ENCODE measurements around the gene ZFYVE19. TPM values are rescaled to one million over a fixed set of nuclear protein-coding genes. Genes with fewer than 3 reads are reported as not detected.

The ZFYVE19 gene
- polyA plus RNA-seq, 2 donors = 22.5 to 45.5 TPM

- no peaks in the 10 kb centered on the region for H3K27me3 ChIP-seq (ENCODE audit: control insufficient read depth in 1 of 2, insufficient read depth in 2 of 2, low read length in 2 of 2)
- peaks cover 0 to 2% of the 10 kb centered on the region in 2 donors for H3K9me3 ChIP-seq (ENCODE audit: control insufficient read depth in 2 of 2, insufficient read depth in 1 of 2, low read depth in 1 of 2, low read length in 1 of 2)
- H3K27ac ChIP-seq (ENCODE audit: low read depth in 2 of 2, low read length in 1 of 2) = no peak overlapping the region
- WGBS, 2 donors = 86 to 94% methylated on average over 10 of the region's 10 CpGs
- H3K36me3 ChIP-seq (ENCODE audit: control insufficient read depth in 2 of 2, insufficient read depth in 2 of 2, low read length in 1 of 2) = peaks cover 14 to 47% of the 10 kb centered on the region in 2 donors
- no peak overlapping the region for H3K4me3 ChIP-seq (ENCODE audit: low read depth in 1 of 2, low read length in 2 of 2)
- H3K4me1 ChIP-seq (ENCODE audit: control insufficient read depth in 2 of 2, insufficient read depth in 2 of 2, low read length in 1 of 2) = peaks cover 3 to 20% of the 10 kb centered on the region in 2 donors
Observed at GRCh38 chr15:40775007-40775406, 31.9 kb upstream of the ZFYVE19 start.

- H3K4me1 ChIP-seq (ENCODE audit: control insufficient read depth in 2 of 2, insufficient read depth in 2 of 2, low read length in 1 of 2) = peaks cover 0 to 14% of the 10 kb centered on the region in 2 donors
- peak overlapping the region; percentile 47 to 90 for H3K27ac ChIP-seq (ENCODE audit: low read depth in 2 of 2, low read length in 1 of 2)
- peaks cover 0 to 2% of the 10 kb centered on the region in 2 donors for H3K9me3 ChIP-seq (ENCODE audit: control insufficient read depth in 2 of 2, insufficient read depth in 1 of 2, low read depth in 1 of 2, low read length in 1 of 2)
- WGBS, 2 donors = 81% methylated on average over 14 of the region's 14 CpGs
- H3K4me3 ChIP-seq (ENCODE audit: low read depth in 1 of 2, low read length in 2 of 2) = peak overlapping the region in 1 of 2 donors; percentile 26
- no peaks in the 10 kb centered on the region for H3K27me3 ChIP-seq (ENCODE audit: control insufficient read depth in 1 of 2, insufficient read depth in 2 of 2, low read length in 2 of 2)
- peaks cover 14 to 42% of the 10 kb centered on the region in 2 donors for H3K36me3 ChIP-seq (ENCODE audit: control insufficient read depth in 2 of 2, insufficient read depth in 2 of 2, low read length in 1 of 2)
Observed at GRCh38 chr15:40775740-40776536, 31.0 kb upstream of the ZFYVE19 start.

GRCh38 chr15:40776537-40777141, 30.2 kb upstream of the ZFYVE19 start:
- Histone ChIP-seq H3K36me3 (ENCODE audit: control insufficient read depth in 2 of 2, insufficient read depth in 2 of 2, low read length in 1 of 2) (peaks cover 14 to 40% of the 10 kb centered on the region in 2 donors), H3K4me3 (ENCODE audit: low read depth in 1 of 2, low read length in 2 of 2) (peak overlapping the region in 1 of 2 donors; percentile 26), H3K27me3 (ENCODE audit: control insufficient read depth in 1 of 2, insufficient read depth in 2 of 2, low read length in 2 of 2) (no peaks in the 10 kb centered on the region), H3K9me3 (ENCODE audit: control insufficient read depth in 2 of 2, insufficient read depth in 1 of 2, low read depth in 1 of 2, low read length in 1 of 2) (peaks cover 0 to 2% of the 10 kb centered on the region in 2 donors), H3K4me1 (ENCODE audit: control insufficient read depth in 2 of 2, insufficient read depth in 2 of 2, low read length in 1 of 2) (peaks cover 0 to 9% of the 10 kb centered on the region in 2 donors), H3K27ac (ENCODE audit: low read depth in 2 of 2, low read length in 1 of 2) (peak overlapping the region; percentile 81 to 90)
- WGBS, 2 donors = 50 to 53% methylated on average over 10 to 11 of the region's 11 CpGs

GRCh38 chr15:40782609-40783227, 24.2 kb upstream of the ZFYVE19 start:
- 37 to 46% methylated on average over 8 of the region's 8 CpGs for WGBS, 2 donors
- Histone ChIP-seq H3K27ac (ENCODE audit: low read depth in 2 of 2, low read length in 1 of 2) (no peak overlapping the region), H3K4me3 (ENCODE audit: low read depth in 1 of 2, low read length in 2 of 2) (no peak overlapping the region), H3K9me3 (ENCODE audit: control insufficient read depth in 2 of 2, insufficient read depth in 1 of 2, low read depth in 1 of 2, low read length in 1 of 2) (no peaks in the 10 kb centered on the region), H3K4me1 (ENCODE audit: control insufficient read depth in 2 of 2, insufficient read depth in 2 of 2, low read length in 1 of 2) (peaks cover 0 to 9% of the 10 kb centered on the region in 2 donors), H3K27me3 (ENCODE audit: control insufficient read depth in 1 of 2, insufficient read depth in 2 of 2, low read length in 2 of 2) (no peaks in the 10 kb centered on the region), H3K36me3 (ENCODE audit: control insufficient read depth in 2 of 2, insufficient read depth in 2 of 2, low read length in 1 of 2) (peaks cover 0 to 10% of the 10 kb centered on the region in 2 donors)

GRCh38 chr15:40785164-40785563, 21.7 kb upstream of the ZFYVE19 start:
- 61 to 66% methylated on average over 3 of the region's 3 CpGs for WGBS, 2 donors
- Histone ChIP-seq H3K4me3 (ENCODE audit: low read depth in 1 of 2, low read length in 2 of 2) (no peak overlapping the region), H3K9me3 (ENCODE audit: control insufficient read depth in 2 of 2, insufficient read depth in 1 of 2, low read depth in 1 of 2, low read length in 1 of 2) (no peaks in the 10 kb centered on the region), H3K27ac (ENCODE audit: low read depth in 2 of 2, low read length in 1 of 2) (peak overlapping the region; percentile 89 to 92), H3K36me3 (ENCODE audit: control insufficient read depth in 2 of 2, insufficient read depth in 2 of 2, low read length in 1 of 2) (peaks cover 0 to 3% of the 10 kb centered on the region in 2 donors), H3K27me3 (ENCODE audit: control insufficient read depth in 1 of 2, insufficient read depth in 2 of 2, low read length in 2 of 2) (no peaks in the 10 kb centered on the region), H3K4me1 (ENCODE audit: control insufficient read depth in 2 of 2, insufficient read depth in 2 of 2, low read length in 1 of 2) (peaks cover 2 to 18% of the 10 kb centered on the region in 2 donors)

GRCh38 chr15:40785814-40786213, 21.1 kb upstream of the ZFYVE19 start:
- Histone ChIP-seq H3K9me3 (ENCODE audit: control insufficient read depth in 2 of 2, insufficient read depth in 1 of 2, low read depth in 1 of 2, low read length in 1 of 2) (no peaks in the 10 kb centered on the region), H3K27me3 (ENCODE audit: control insufficient read depth in 1 of 2, insufficient read depth in 2 of 2, low read length in 2 of 2) (no peaks in the 10 kb centered on the region), H3K4me1 (ENCODE audit: control insufficient read depth in 2 of 2, insufficient read depth in 2 of 2, low read length in 1 of 2) (peaks cover 2 to 18% of the 10 kb centered on the region in 2 donors), H3K27ac (ENCODE audit: low read depth in 2 of 2, low read length in 1 of 2) (peak overlapping the region; percentile 89 to 92), H3K4me3 (ENCODE audit: low read depth in 1 of 2, low read length in 2 of 2) (no peak overlapping the region), H3K36me3 (ENCODE audit: control insufficient read depth in 2 of 2, insufficient read depth in 2 of 2, low read length in 1 of 2) (peaks cover 0 to 3% of the 10 kb centered on the region in 2 donors)
- 47 to 55% methylated on average over 2 of the region's 2 CpGs for WGBS, 2 donors

- 19 to 21% methylated on average over 4 of the region's 4 CpGs for WGBS, 2 donors
- H3K9me3 ChIP-seq (ENCODE audit: control insufficient read depth in 2 of 2, insufficient read depth in 1 of 2, low read depth in 1 of 2, low read length in 1 of 2) = no peaks in the 10 kb centered on the region
- H3K27me3 ChIP-seq (ENCODE audit: control insufficient read depth in 1 of 2, insufficient read depth in 2 of 2, low read length in 2 of 2) = no peaks in the 10 kb centered on the region
- H3K4me3 ChIP-seq (ENCODE audit: low read depth in 1 of 2, low read length in 2 of 2) = no peak overlapping the region
- H3K27ac ChIP-seq (ENCODE audit: low read depth in 2 of 2, low read length in 1 of 2) = peak overlapping the region; percentile 87 to 90
- H3K4me1 ChIP-seq (ENCODE audit: control insufficient read depth in 2 of 2, insufficient read depth in 2 of 2, low read length in 1 of 2) = peaks cover 5 to 21% of the 10 kb centered on the region in 2 donors
- peaks cover 0 to 7% of the 10 kb centered on the region in 2 donors for H3K36me3 ChIP-seq (ENCODE audit: control insufficient read depth in 2 of 2, insufficient read depth in 2 of 2, low read length in 1 of 2)
Observed at GRCh38 chr15:40787344-40787841, 19.5 kb upstream of the ZFYVE19 start.

- 58 to 66% methylated on average over 6 of the region's 6 CpGs for WGBS, 2 donors
- no peaks in the 10 kb centered on the region for H3K27me3 ChIP-seq (ENCODE audit: control insufficient read depth in 1 of 2, insufficient read depth in 2 of 2, low read length in 2 of 2)
- peaks cover 5 to 17% of the 10 kb centered on the region in 2 donors for H3K4me1 ChIP-seq (ENCODE audit: control insufficient read depth in 2 of 2, insufficient read depth in 2 of 2, low read length in 1 of 2)
- no peak overlapping the region for H3K4me3 ChIP-seq (ENCODE audit: low read depth in 1 of 2, low read length in 2 of 2)
- H3K27ac ChIP-seq (ENCODE audit: low read depth in 2 of 2, low read length in 1 of 2) = peak overlapping the region; percentile 87 to 90
- H3K36me3 ChIP-seq (ENCODE audit: control insufficient read depth in 2 of 2, insufficient read depth in 2 of 2, low read length in 1 of 2) = peaks cover 0 to 7% of the 10 kb centered on the region in 2 donors
- H3K9me3 ChIP-seq (ENCODE audit: control insufficient read depth in 2 of 2, insufficient read depth in 1 of 2, low read depth in 1 of 2, low read length in 1 of 2) = no peaks in the 10 kb centered on the region
Observed at GRCh38 chr15:40787991-40788390, 18.9 kb upstream of the ZFYVE19 start.

GRCh38 chr15:40789119-40789518, 17.8 kb upstream of the ZFYVE19 start:
- H3K36me3 ChIP-seq (ENCODE audit: control insufficient read depth in 2 of 2, insufficient read depth in 2 of 2, low read length in 1 of 2) = peaks cover 0 to 7% of the 10 kb centered on the region in 2 donors
- H3K9me3 ChIP-seq (ENCODE audit: control insufficient read depth in 2 of 2, insufficient read depth in 1 of 2, low read depth in 1 of 2, low read length in 1 of 2) = no peaks in the 10 kb centered on the region
- no peak overlapping the region for H3K4me3 ChIP-seq (ENCODE audit: low read depth in 1 of 2, low read length in 2 of 2)
- WGBS, 2 donors = 80 to 82% methylated on average over 5 of the region's 5 CpGs
- peaks cover 5 to 19% of the 10 kb centered on the region in 2 donors for H3K4me1 ChIP-seq (ENCODE audit: control insufficient read depth in 2 of 2, insufficient read depth in 2 of 2, low read length in 1 of 2)
- no peaks in the 10 kb centered on the region for H3K27me3 ChIP-seq (ENCODE audit: control insufficient read depth in 1 of 2, insufficient read depth in 2 of 2, low read length in 2 of 2)
- H3K27ac ChIP-seq (ENCODE audit: low read depth in 2 of 2, low read length in 1 of 2) = peak overlapping the region; percentile 20 to 48
